SKM-1 treated with dmso at 0.1 percent for 144 hours (cell line): Measurements from ENCODE around the gene CMTR1.

Experiments used
- DNase-seq: peaks from one replicate; lab custom pipeline; 2025; ENCODE audit not compliant: unreplicated experiment; lab: John Stamatoyannopoulos, UW

CMTR1 gene

GRCh38 chr6:37530297-37530696 lies 97.3 kb downstream of the CMTR1 start:
- DNase-seq = no peak

- DNase-seq = no peak
These were observed 98.0 kb downstream of the CMTR1 start for GRCh38 chr6:37531026-37531425.
